HepG2 (cell line): ENCODE data around the gene TUBB3. TPM values are rescaled to one million over a fixed set of nuclear protein-coding genes. Genes with fewer than 3 reads are reported as not detected.
A peak's percentile ranks its signal among the peaks of the same experiment; 100 is the strongest.

Source experiments
- ARHGAP35 ChIP-seq: sonication (generic); formaldehyde crosslinking; IDR thresholded peaks from 2 replicates; pipeline ENCODE4 v1.9.0; 2022; ENCODE audit warnings: mild to moderate bottlenecking, inconsistent platforms, moderate library complexity, missing genetic modification reagents, borderline replicate concordance
- CCDC6 ChIP-seq: sonication (generic); formaldehyde crosslinking; IDR thresholded peaks from 2 replicates; pipeline ENCODE4 v1.8.1; 2022; ENCODE audit warnings: mild to moderate bottlenecking, missing genetic modification reagents, moderate library complexity
- DBP ChIP-seq: sonication (generic); formaldehyde crosslinking; IDR thresholded peaks from 2 replicates; pipeline ENCODE4 v1.4.0; 2020; ENCODE audit warnings: missing genetic modification reagents; ENCODE audit errors: not compliant biosample characterization
- FOXP4 ChIP-seq: sonication (generic); formaldehyde crosslinking; IDR thresholded peaks from 2 replicates; pipeline ENCODE4 v1.4.0; 2020; ENCODE audit warnings: missing genetic modification reagents
- GABPB1 ChIP-seq: IDR thresholded peaks from 2 replicates; pipeline ENCODE4 v1.6.1; 2016; ENCODE audit warnings: mild to moderate bottlenecking, missing genetic modification reagents, moderate library complexity, missing compliant biosample characterization
- HBP1 ChIP-seq: IDR thresholded peaks from 2 replicates; pipeline ENCODE4 v1.6.1; 2016; ENCODE audit warnings: low read depth, control low read depth
- HDAC6 ChIP-seq: fragments of 200-600 bp; sonication (generic); IDR thresholded peaks from 2 replicates; pipeline ENCODE4 v1.7.0; 2017; ENCODE audit warnings: mild to moderate bottlenecking, antibody characterized with exemption, low read length, low read depth
- HIC2 ChIP-seq: sonication (generic); formaldehyde crosslinking; IDR thresholded peaks from 2 replicates; pipeline ENCODE4 v1.9.0; 2022; ENCODE audit warnings: low read depth, missing genetic modification reagents
- NONO ChIP-seq, 2 experiments: fragments of 450-650 bp in 1 of 2; sonication (generic) in 1 of 2; formaldehyde crosslinking in 1 of 2; IDR thresholded peaks in 1 of 2; conservative IDR thresholded peaks in 1 of 2; 2 replicates each; pipeline versions ENCODE4 v1.6.1 to v1.8.0; 2017 to 2022; ENCODE audit warnings: mild to moderate bottlenecking in 1 of 2, missing genetic modification reagents in 1 of 2, moderate library complexity in 1 of 2
- TFAP4 ChIP-seq: sonication (generic); IDR thresholded peaks from 2 replicates; pipeline ENCODE4 v1.6.1; 2016; ENCODE audit warnings: low read depth, borderline replicate concordance
- TOPORS ChIP-seq: sonication (generic); formaldehyde crosslinking; IDR thresholded peaks from 2 replicates; pipeline ENCODE4 v1.8.0; 2023; ENCODE audit warnings: mild to moderate bottlenecking, missing genetic modification reagents
- ZBTB37 ChIP-seq: sonication (generic); formaldehyde crosslinking; IDR thresholded peaks from 2 replicates; pipeline ENCODE4 v1.4.0; 2020; ENCODE audit warnings: mild to moderate bottlenecking, missing genetic modification reagents
- ZNF274 ChIP-seq: sonication (generic); formaldehyde crosslinking; IDR thresholded peaks from 2 replicates; pipeline ENCODE4 v1.5.1; 2020; ENCODE audit warnings: mild to moderate bottlenecking, missing genetic modification reagents
- ZNF367 ChIP-seq: sonication (generic); formaldehyde crosslinking; IDR thresholded peaks from 2 replicates; pipeline ENCODE4 v1.4.0; 2020; ENCODE audit warnings: missing genetic modification reagents, borderline replicate concordance
- ZNF782 ChIP-seq: sonication (generic); formaldehyde crosslinking; IDR thresholded peaks from 2 replicates; pipeline ENCODE4 v1.4.0; 2020; ENCODE audit warnings: missing genetic modification reagents, mild to moderate bottlenecking, borderline replicate concordance
- ZNF839 ChIP-seq: sonication (generic); formaldehyde crosslinking; IDR thresholded peaks from 2 replicates; pipeline ENCODE4 v1.4.0; 2020; ENCODE audit warnings: missing genetic modification reagents, mild to moderate bottlenecking, borderline replicate concordance
- polyA plus RNA-seq, 8 experiments: library from polyadenylated mRNA; depleted of rRNA in 3 of 8; stranded (reverse) in 7 of 8; unstranded in 1 of 8; fragments of >200 nt; fragmentation: Illumina TruSeq in 4 of 8; extraction: Trizol in 4 of 8; gene quantifications; 2 replicates each; pipeline versions ENCODE4 v1.2.1 to v1.2.3, GENCODE V29; 2011 to 2016; ENCODE audit warnings: low read depth in 4 of 8, missing spikeins in 1 of 8, mixed read lengths in 1 of 8; ENCODE audit not compliant: insufficient read depth in 1 of 8
- total RNA-seq, 5 experiments: library from RNA; depleted of rRNA; stranded (reverse); fragments of >200 nt; fragmentation: Illumina TruSeq; extraction: Trizol; gene quantifications; 2 replicates each; pipeline ENCODE4 v1.2.3, GENCODE V29; 2016; ENCODE audit warnings: low read depth in 1 of 5

Gene TUBB3
- total and polyA plus RNA-seq, 2 of the 13 experiments (the other 11 are each of a cell fraction or from before 2014, with no cell fraction given): 110 to 185 TPM

- TF ChIP-seq HBP1 (CRISPR knock-in tag) (no peak), HDAC6 (no peak), FOXP4 (CRISPR knock-in tag) (no peak), TOPORS (no peak), ARHGAP35 (CRISPR knock-in tag) (peak; percentile 52; the same call in 1 of the 2 replicates), ZNF274 (CRISPR knock-in tag) (peak; percentile 61; the same call in 1 of the 2 replicates), ZNF839 (CRISPR knock-in tag) (no peak), ZNF782 (CRISPR knock-in tag) (no peak), ZNF367 (0 out of 2 replicates have a peak, but pooled peaks have one; percentile 19), ZBTB37 (CRISPR knock-in tag) (no peak), HIC2 (CRISPR knock-in tag) (peak; percentile 24; the same call in 1 of the 2 replicates), TFAP4 (peak; percentile 85; the same call in 1 of the 2 replicates), NONO (IDR thresholded peaks at IDR 0.05) (no peak), NONO (CRISPR knock-in tag; conservative IDR thresholded peaks at IDR 0.05) (peak; percentile 72; the same call in 1 of the 2 replicates), DBP (CRISPR knock-in tag) (no peak), GABPB1 (peak; percentile 58), CCDC6 (no peak)
These were observed 13.1 kb upstream of the TUBB3 start (continued) for GRCh38 chr16:89909777-89910716.
